ENCODE results near the gene LRRC4C.

Gene LRRC4C

DNA sequence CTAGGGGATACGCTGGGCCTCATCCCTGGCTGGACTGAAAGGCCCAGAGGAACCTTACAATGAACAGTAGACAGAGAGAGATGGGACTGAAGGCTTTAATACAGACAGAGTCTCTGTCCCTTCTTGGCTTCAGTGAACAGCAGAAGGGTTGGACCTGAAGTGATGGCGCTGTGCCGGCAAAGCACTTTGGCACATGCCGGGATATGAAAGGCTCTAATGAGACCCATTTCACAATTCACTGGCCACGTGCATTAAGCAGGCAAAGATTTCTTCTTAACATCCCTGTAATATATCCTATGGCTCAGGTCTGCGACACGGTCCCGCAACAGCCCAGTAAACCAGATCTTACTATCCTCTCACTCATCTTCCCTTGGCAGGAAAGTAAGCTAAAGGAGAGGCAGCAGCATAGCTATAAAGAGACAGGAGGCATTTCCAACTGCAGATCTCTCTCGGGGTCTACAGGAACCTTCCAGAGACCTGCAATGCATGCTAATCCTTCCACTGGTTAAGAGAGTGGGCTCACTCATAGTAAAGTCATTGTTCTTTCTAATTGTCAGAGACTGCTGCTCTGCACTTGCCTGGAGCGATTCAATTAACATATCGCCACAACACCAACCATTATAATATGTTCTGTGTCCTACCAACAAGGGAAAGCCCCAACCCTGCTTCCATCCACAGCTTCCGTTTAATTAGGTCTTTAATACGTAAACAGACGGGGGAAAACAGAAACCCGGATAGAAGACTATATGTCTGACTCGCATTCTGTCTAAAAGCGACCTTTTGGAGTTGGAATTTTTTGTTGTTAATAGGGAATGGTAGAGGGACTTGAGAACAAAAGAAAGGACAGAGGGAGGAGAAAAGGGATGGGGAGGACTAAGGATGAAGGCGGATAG lies 1179.0 kb downstream of the LRRC4C start:
- DNase-seq = no peak

GRCh38 chr11:40276960-40277359 lies 1182.5 kb downstream of the LRRC4C start:
- DNase-seq = no peak

- no peak for DNase-seq
These were observed 1185.4 kb downstream of the LRRC4C start for GRCh38 chr11:40274017-40274416.

- DNase-seq = no peak
These were observed 1186.2 kb downstream of the LRRC4C start for GRCh38 chr11:40273192-40273732.

DNA sequence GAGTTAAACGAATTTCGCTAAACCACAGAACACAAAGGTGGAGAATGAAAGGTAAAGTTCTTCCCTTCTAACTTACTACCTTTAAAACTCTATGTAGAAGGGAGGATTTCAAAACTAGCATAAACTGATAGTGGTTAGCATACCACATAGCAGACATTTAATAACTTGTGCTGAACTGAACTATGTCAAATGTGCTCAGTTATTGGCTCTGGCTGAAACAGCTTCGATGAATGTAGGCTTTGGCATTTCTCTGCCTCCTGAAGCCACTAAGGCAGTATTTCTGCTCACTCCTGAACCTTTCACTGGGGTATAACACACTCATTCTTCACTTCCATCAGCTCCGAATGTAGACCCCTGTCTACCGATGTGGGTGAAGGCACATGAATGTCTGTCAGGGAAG lies 1188.1 kb downstream of the LRRC4C start:
- DNase-seq = no peak

DNA sequence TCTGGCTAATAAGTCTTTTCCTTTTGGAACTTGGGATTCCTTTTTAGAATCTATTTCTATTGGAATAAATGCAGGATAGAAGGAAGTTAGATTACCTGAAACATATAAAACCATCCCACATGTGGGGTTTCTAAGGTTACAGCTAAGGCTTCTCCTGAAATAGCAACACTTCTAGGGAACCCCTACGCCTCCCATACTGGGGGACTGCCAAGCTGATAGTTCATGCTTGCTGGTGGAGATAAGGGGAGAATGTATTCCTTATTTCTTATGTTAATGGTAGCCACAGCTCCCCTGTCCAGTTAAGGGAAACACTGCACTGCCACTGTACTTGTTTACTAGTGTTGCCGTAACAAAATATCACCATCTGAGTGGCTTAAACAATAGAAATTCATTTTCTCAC lies 1189.6 kb downstream of the LRRC4C start:
- DNase-seq = no peak

GRCh38 chr11:40268551-40268950 lies 1190.9 kb downstream of the LRRC4C start:
- no peak for DNase-seq

DNA sequence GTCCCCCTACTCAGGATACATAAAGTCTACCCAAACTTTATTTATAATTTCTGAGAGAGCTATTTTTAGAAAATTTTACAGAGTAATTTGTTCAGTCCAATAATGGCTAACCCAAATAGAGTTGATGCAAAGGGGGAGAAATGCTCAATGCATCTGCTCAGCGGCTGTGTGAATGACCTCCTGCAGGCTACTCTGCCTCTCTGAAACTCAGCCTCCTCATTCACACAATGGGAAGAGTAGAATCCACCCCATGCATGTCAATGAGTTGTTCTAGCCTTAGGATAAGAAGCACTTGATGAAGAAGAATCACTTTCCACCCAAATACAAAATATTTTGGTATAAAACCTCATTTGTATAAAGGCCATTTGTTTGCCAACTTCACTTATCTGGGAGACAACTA lies 1204.0 kb downstream of the LRRC4C start:
- DNase-seq = no peak

GRCh38 chr11:40253166-40253565 lies 1206.3 kb downstream of the LRRC4C start:
- DNase-seq = no peak

- DNase-seq = no peak
These were observed 1207.2 kb downstream of the LRRC4C start for GRCh38 chr11:40252236-40252635.

- DNase-seq = no peak
These were observed 1212.5 kb downstream of the LRRC4C start for GRCh38 chr11:40246983-40247382.

DNA sequence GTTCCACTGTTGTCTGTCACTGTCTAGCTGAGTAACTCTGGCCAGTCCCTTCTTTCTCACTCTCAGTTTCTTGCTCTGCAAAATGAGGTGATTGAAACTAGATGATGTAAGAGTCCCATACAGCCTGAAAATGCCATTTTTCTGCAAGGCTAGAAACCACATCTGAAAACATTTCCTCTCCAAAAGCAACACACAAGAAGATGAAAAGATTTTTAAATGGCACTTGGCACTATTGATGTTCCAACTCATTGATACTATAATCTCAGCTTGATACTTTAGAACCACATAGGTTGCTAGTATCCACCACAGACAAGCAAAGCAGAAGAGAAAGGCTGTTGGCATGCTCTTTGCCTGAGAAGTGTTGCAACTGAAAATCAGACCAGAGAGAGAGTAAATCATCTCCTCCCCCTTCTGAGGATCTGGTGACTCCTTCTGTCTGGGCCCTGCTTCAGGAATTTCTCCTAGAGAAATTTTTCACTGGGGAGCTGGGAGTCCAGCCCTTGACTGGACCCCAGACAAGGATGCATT lies 1217.9 kb downstream of the LRRC4C start:
- no peak for DNase-seq

DNA sequence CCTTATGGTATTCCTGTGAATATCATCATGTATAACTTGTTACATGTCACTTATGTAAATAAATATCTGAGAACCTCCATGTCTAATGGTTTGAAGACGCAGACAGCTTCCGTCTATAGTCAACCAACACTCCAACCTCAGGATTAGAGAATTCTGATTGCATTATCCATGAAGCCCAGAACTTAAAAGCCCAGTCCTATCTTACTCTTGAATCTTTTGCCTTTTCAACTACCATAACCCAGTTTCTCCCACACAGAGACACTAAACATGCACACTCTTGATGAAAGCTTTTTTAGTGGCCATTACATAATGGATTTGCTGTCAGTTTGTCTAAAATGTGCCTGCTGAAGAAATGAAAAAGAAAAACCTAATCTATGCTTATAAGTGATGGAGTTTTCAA lies 1219.2 kb downstream of the LRRC4C start:
- DNase-seq = no peak

DNA sequence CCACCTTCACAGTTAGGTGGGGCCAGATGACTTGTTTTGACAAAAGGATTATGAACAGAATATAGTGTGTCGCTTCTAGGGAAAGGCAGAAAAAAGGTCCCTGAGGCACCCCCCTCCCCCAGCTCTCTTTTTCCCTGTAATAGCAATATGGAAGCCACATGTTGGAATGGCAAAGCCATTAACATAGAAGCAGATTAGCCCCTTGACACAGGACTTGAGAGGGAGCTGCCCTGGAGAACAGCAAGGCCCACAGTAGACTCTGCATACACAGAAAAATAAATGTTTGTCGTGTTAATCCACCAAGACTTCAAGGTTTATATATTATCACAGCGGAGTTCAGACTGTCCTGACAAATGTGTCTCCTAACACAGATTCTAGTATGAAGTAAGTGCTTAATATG lies 1222.9 kb downstream of the LRRC4C start:
- no peak for DNase-seq

GRCh38 chr11:40235841-40236240 lies 1223.6 kb downstream of the LRRC4C start:
- DNase-seq = no peak

DNA sequence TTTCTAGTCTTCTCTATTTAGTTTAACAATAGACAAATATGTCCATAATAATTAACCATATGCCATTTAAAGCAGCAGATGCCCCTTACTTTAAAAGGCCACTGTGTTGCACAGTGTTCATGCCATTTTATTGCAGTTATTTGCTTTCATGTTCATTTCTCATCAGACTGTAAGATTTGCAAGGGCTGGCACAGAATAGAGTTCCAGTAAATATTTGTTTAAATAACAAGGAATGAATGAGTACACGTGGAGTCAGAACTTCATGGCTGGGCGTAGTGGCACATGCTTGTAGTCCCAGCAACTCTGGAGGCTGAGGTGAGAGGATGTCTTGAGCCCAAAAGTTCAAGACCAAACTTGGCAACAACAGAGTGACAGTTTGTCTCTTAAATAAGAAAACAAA lies 1228.6 kb downstream of the LRRC4C start:
- no peak for DNase-seq

DNA sequence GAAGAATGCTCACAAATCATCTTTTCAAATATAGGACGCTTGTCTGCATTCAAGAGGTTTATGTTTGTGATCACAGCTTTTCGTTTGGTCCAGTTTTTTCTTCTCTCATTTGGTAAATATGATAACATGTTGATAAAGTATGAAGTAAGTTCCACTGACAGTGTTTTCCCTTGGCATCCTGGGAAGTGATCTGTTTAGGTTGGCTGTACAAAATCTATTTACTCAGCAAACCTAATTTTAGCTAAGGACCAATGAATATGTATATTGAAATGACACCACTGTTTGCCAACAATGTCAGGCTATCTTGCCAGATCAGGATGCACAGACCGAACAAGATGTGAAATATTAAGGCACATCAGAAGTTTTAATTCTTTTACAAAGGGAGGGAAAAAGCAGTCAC lies 1230.8 kb downstream of the LRRC4C start:
- DNase-seq = no peak

DNA sequence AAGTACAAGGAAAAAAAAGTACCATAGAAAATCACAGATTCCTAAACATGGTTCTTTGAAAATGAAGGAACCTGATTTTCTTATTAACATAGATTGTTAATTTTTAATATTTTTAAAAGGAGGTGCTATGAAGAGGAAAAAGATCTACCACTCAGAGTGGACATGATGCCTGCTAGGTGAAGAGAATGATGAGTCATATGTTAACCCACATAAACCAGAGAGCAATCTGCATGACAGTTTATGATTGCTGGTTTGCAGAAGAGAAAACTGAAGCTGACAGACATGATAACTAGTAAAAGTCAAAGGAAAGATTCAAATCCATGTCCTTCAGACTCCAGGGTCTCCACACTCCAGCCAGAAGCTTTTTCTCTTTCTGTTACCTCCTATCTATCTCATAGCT lies 1231.7 kb downstream of the LRRC4C start:
- DNase-seq = no peak

- DNase-seq = no peak
These were observed 1232.8 kb downstream of the LRRC4C start for GRCh38 chr11:40226654-40227053.

GRCh38 chr11:40223596-40224330 lies 1235.7 kb downstream of the LRRC4C start:
- DNase-seq = no peak

- DNase-seq = no peak
These were observed 1240.1 kb downstream of the LRRC4C start for GRCh38 chr11:40219401-40219800.

- DNase-seq = no peak
These were observed 1243.9 kb downstream of the LRRC4C start for GRCh38 chr11:40215556-40215955.

- no peak for DNase-seq
These were observed 1252.0 kb downstream of the LRRC4C start for GRCh38 chr11:40207416-40207815.

GRCh38 chr11:40204228-40204627 lies 1255.2 kb downstream of the LRRC4C start:
- no peak for DNase-seq

Data from CD4-positive, alpha-beta T cell treated with Interleukin-15 for 1 hour (primary cell).